ENCODE results near the gene C6orf132.

The C6orf132 gene

GRCh38 chr6:42103216-42103615, 39.2 kb downstream of the C6orf132 start:
- DNase-seq (ENCODE audit: low read depth in 2 of 2) = no peak
- no peak overlapping the region for H3K4me3 ChIP-seq (replicated peaks in 1 of 2; ENCODE audit: low read depth in 2 of 2, low read length in 2 of 2)
- no peak for TF ChIP-seq CTCF (IDR thresholded peaks at IDR 0.05; ENCODE audit: low read depth, low read length)

GRCh38 chr6:42101186-42101657, 41.2 kb downstream of the C6orf132 start:
- no peak for TF ChIP-seq CTCF (IDR thresholded peaks at IDR 0.05; ENCODE audit: low read depth, low read length)
- DNase-seq (ENCODE audit: low read depth in 2 of 2) = peak in 1 of 2 donors; percentile 78
- no peak overlapping the region for H3K4me3 ChIP-seq (replicated peaks in 1 of 2; ENCODE audit: low read depth in 2 of 2, low read length in 2 of 2)

GRCh38 chr6:42100029-42100901, 42.2 kb downstream of the C6orf132 start:
- peak; percentile 78 to 80 for DNase-seq (ENCODE audit: low read depth in 2 of 2)
- H3K4me3 ChIP-seq (replicated peaks in 1 of 2; ENCODE audit: low read depth in 2 of 2, low read length in 2 of 2) = no peak overlapping the region
- TF ChIP-seq CTCF (IDR thresholded peaks at IDR 0.05; ENCODE audit: low read depth, low read length) = no peak

- no peak for TF ChIP-seq CTCF (IDR thresholded peaks at IDR 0.05; ENCODE audit: low read depth, low read length)
- H3K4me3 ChIP-seq (replicated peaks in 1 of 2; ENCODE audit: low read depth in 2 of 2, low read length in 2 of 2) = no peak overlapping the region
- DNase-seq (ENCODE audit: low read depth in 2 of 2) = peak; percentile 69 to 76
These were observed 42.9 kb downstream of the C6orf132 start for GRCh38 chr6:42099340-42100028.

- DNase-seq (ENCODE audit: low read depth in 2 of 2) = no peak
- TF ChIP-seq CTCF (IDR thresholded peaks at IDR 0.05; ENCODE audit: low read depth, low read length) = peak; percentile 11
These were observed 46.5 kb downstream of the C6orf132 start for GRCh38 chr6:42095776-42096541.

GRCh38 chr6:42095094-42095493, 47.3 kb downstream of the C6orf132 start:
- no peak for DNase-seq (ENCODE audit: low read depth in 2 of 2)
- no peak overlapping the region for H3K4me3 ChIP-seq (replicated peaks in 1 of 2; ENCODE audit: low read depth in 2 of 2, low read length in 2 of 2)
- TF ChIP-seq CTCF (IDR thresholded peaks at IDR 0.05; ENCODE audit: low read depth, low read length) = no peak

More at GRCh38 chr6:42095776-42096541, 46.5 kb downstream of the C6orf132 start:
- H3K4me3 ChIP-seq (replicated peaks in 1 of 2; ENCODE audit: low read depth in 2 of 2, low read length in 2 of 2) = no peak overlapping the region

Measured in cardiac fibroblast (primary cell).